HUES64 (cell line): ENCODE results near the gene SND1.

Experiments used
- H3K27ac ChIP-seq: 2 replicates; pipeline ENCODE4 v1.7.0; 2013; ENCODE audit warnings: low read depth, low read length, inconsistent platforms
- H3K27me3 ChIP-seq: 2 replicates; pipeline ENCODE4 v1.6.1; 2013; ENCODE audit warnings: mild to moderate bottlenecking, low read length; ENCODE audit not compliant: insufficient read depth
- H3K36me3 ChIP-seq: 2 replicates; pipeline ENCODE4 v1.6.1; 2013; ENCODE audit warnings: mild to moderate bottlenecking, low read length; ENCODE audit not compliant: insufficient read depth
- H3K4me1 ChIP-seq: 2 replicates; pipeline ENCODE4 v1.6.1; 2013; ENCODE audit warnings: mild to moderate bottlenecking, low read length, moderate library complexity; ENCODE audit not compliant: insufficient read depth
- H3K4me3 ChIP-seq: 2 replicates; pipeline ENCODE4 v1.5.1; 2013; ENCODE audit warnings: mild to moderate bottlenecking, low read length, moderate library complexity
- H3K9ac ChIP-seq: 2 replicates; pipeline ENCODE4 v1.6.1; 2013; ENCODE audit warnings: mild to moderate bottlenecking, low read depth, low read length
- H3K9me3 ChIP-seq: 2 replicates; pipeline ENCODE4 v1.6.1; 2013; ENCODE audit warnings: low read depth, low read length; ENCODE audit not compliant: insufficient read depth
- whole genome bisulfite sequencing: fragments of 150-250, 120-280 bp; methylation state at CpG from one replicate; pipeline ENCODE4 v1.1.7; 2013; ENCODE audit warnings: missing lambda C conversion rate; 5-methylcytosine and 5-hydroxymethylcytosine counted together

The SND1 gene

GRCh38 chr7:127733986-127734385 is 82.0 kb downstream of the SND1 start:
- H3K27ac ChIP-seq, result no peak overlapping the region
- H3K36me3 ChIP-seq, result peaks cover 54% of the 10 kb centered on the region
- no peak overlapping the region for H3K4me3 ChIP-seq
- H3K4me1 ChIP-seq, result peaks cover 12% of the 10 kb centered on the region
- no peak overlapping the region for H3K9ac ChIP-seq
- no peaks in the 10 kb centered on the region for H3K27me3 ChIP-seq
- WGBS, result 96% methylated on average over 3 of the region's 3 CpGs
- no peaks in the 10 kb centered on the region for H3K9me3 ChIP-seq

GRCh38 chr7:127736511-127736910 is 84.5 kb downstream of the SND1 start:
- H3K27ac ChIP-seq, result no peak overlapping the region
- H3K36me3 ChIP-seq, result peaks cover 38% of the 10 kb centered on the region
- H3K4me3 ChIP-seq, result no peak overlapping the region
- peaks cover 18% of the 10 kb centered on the region for H3K4me1 ChIP-seq
- H3K9me3 ChIP-seq, result no peaks in the 10 kb centered on the region
- WGBS, result 96% methylated on average over 5 of the region's 5 CpGs
- no peaks in the 10 kb centered on the region for H3K27me3 ChIP-seq
- H3K9ac ChIP-seq, result no peak overlapping the region

GRCh38 chr7:127738859-127739258 is 86.9 kb downstream of the SND1 start:
- Histone ChIP-seq H3K27me3 (no peaks in the 10 kb centered on the region), H3K9ac (no peak overlapping the region), H3K4me1 (peaks cover 29% of the 10 kb centered on the region), H3K27ac (no peak overlapping the region), H3K4me3 (no peak overlapping the region), H3K9me3 (no peaks in the 10 kb centered on the region), H3K36me3 (peaks cover 20% of the 10 kb centered on the region)
- 93% methylated on average over 2 of the region's 2 CpGs for WGBS

- H3K9me3 ChIP-seq, result no peaks in the 10 kb centered on the region
- peaks cover 46% of the 10 kb centered on the region for H3K4me1 ChIP-seq
- no peak overlapping the region for H3K4me3 ChIP-seq
- H3K9ac ChIP-seq, result no peak overlapping the region
- no peaks in the 10 kb centered on the region for H3K27me3 ChIP-seq
- peaks cover 6% of the 10 kb centered on the region for H3K36me3 ChIP-seq
- no peak overlapping the region for H3K27ac ChIP-seq
- 93% methylated on average over 3 of the region's 3 CpGs for WGBS
Observed at GRCh38 chr7:127741764-127742375, 89.9 kb downstream of the SND1 start.

GRCh38 chr7:127745445-127745844 is 93.5 kb downstream of the SND1 start:
- no peak overlapping the region for H3K27ac ChIP-seq
- peaks cover 55% of the 10 kb centered on the region for H3K4me1 ChIP-seq
- 100% methylated on average over 1 of the region's 1 CpG for WGBS
- H3K4me3 ChIP-seq, result no peak overlapping the region
- H3K36me3 ChIP-seq, result no peaks in the 10 kb centered on the region
- no peaks in the 10 kb centered on the region for H3K9me3 ChIP-seq
- no peaks in the 10 kb centered on the region for H3K27me3 ChIP-seq
- H3K9ac ChIP-seq, result no peak overlapping the region

GRCh38 chr7:127751062-127751461 is 99.1 kb downstream of the SND1 start:
- H3K4me3 ChIP-seq, result no peak overlapping the region
- H3K36me3 ChIP-seq, result no peaks in the 10 kb centered on the region
- no peaks in the 10 kb centered on the region for H3K9me3 ChIP-seq
- H3K4me1 ChIP-seq, result peaks cover 37% of the 10 kb centered on the region
- no peaks in the 10 kb centered on the region for H3K27me3 ChIP-seq
- no peak overlapping the region for H3K9ac ChIP-seq
- H3K27ac ChIP-seq, result no peak overlapping the region
- 94% methylated on average over 4 of the region's 4 CpGs for whole genome bisulfite sequencing

GRCh38 chr7:127751490-127752448 is 99.8 kb downstream of the SND1 start:
- Histone ChIP-seq H3K9me3 (no peaks in the 10 kb centered on the region), H3K4me3 (no peak overlapping the region), H3K9ac (no peak overlapping the region), H3K27me3 (no peaks in the 10 kb centered on the region), H3K36me3 (no peaks in the 10 kb centered on the region), H3K27ac (no peak overlapping the region), H3K4me1 (peaks cover 37% of the 10 kb centered on the region)
- 96% methylated on average over 10 of the region's 12 CpGs for WGBS

- H3K27me3 ChIP-seq, result no peaks in the 10 kb centered on the region
- no peak overlapping the region for H3K9ac ChIP-seq
- peaks cover 31% of the 10 kb centered on the region for H3K4me1 ChIP-seq
- WGBS, result 95% methylated on average over 1 of the region's 1 CpG
- no peak overlapping the region for H3K27ac ChIP-seq
- H3K9me3 ChIP-seq, result no peaks in the 10 kb centered on the region
- H3K36me3 ChIP-seq, result no peaks in the 10 kb centered on the region
- H3K4me3 ChIP-seq, result no peak overlapping the region
Observed at GRCh38 chr7:127752829-127753228, 100.8 kb downstream of the SND1 start.

GRCh38 chr7:127754457-127754856 is 102.5 kb downstream of the SND1 start:
- Histone ChIP-seq H3K27me3 (no peaks in the 10 kb centered on the region), H3K9me3 (no peaks in the 10 kb centered on the region), H3K4me3 (no peak overlapping the region), H3K9ac (no peak overlapping the region), H3K36me3 (no peaks in the 10 kb centered on the region), H3K4me1 (peaks cover 22% of the 10 kb centered on the region), H3K27ac (no peak overlapping the region)

- no peak overlapping the region for H3K4me3 ChIP-seq
- H3K9ac ChIP-seq, result no peak overlapping the region
- no peak overlapping the region for H3K27ac ChIP-seq
- WGBS, result 82% methylated on average over 5 of the region's 6 CpGs
- no peaks in the 10 kb centered on the region for H3K27me3 ChIP-seq
- H3K9me3 ChIP-seq, result no peaks in the 10 kb centered on the region
- no peaks in the 10 kb centered on the region for H3K36me3 ChIP-seq
- H3K4me1 ChIP-seq, result peaks cover 22% of the 10 kb centered on the region
Observed at GRCh38 chr7:127755521-127755920, 103.5 kb downstream of the SND1 start.

- Histone ChIP-seq H3K4me1 (peaks cover 22% of the 10 kb centered on the region), H3K36me3 (no peaks in the 10 kb centered on the region), H3K27ac (no peak overlapping the region), H3K4me3 (no peak overlapping the region), H3K9ac (no peak overlapping the region), H3K27me3 (no peaks in the 10 kb centered on the region), H3K9me3 (no peaks in the 10 kb centered on the region)
- 96% methylated on average over 1 of the region's 2 CpGs for WGBS
Observed at GRCh38 chr7:127755965-127756364, 104.0 kb downstream of the SND1 start.
